HEK293 (cell line): ENCODE measurements around the gene EIF1.
A peak's percentile ranks its signal among the peaks of the same experiment; 100 is the strongest.

Source experiments
- BCL11B ChIP-seq: fragments of 450-650 bp; formaldehyde crosslinking; IDR thresholded peaks from 2 replicates; pipeline ENCODE4 v1.5.1; 2016; ENCODE audit warnings: low read depth, missing biosample characterization, missing genetic modification characterization
- IKZF3 ChIP-seq: fragments of 450-650 bp; IDR thresholded peaks from 2 replicates; pipeline ENCODE4 v1.5.0; 2018; ENCODE audit warnings: missing biosample characterization, mild to moderate bottlenecking, missing genetic modification characterization, moderate library complexity
- KLF16 ChIP-seq: fragments of 450-650 bp; formaldehyde crosslinking; IDR thresholded peaks from 2 replicates; pipeline ENCODE4 v1.5.1; 2017; ENCODE audit warnings: missing biosample characterization, missing genetic modification characterization
- KLF8 ChIP-seq: fragments of 450-650 bp; formaldehyde crosslinking; IDR thresholded peaks from 2 replicates; pipeline ENCODE4 v1.5.1; 2016; ENCODE audit warnings: missing biosample characterization, missing genetic modification characterization
- REPIN1 ChIP-seq: fragments of 450-650 bp; formaldehyde crosslinking; IDR thresholded peaks from 2 replicates; pipeline ENCODE4 v1.5.1; 2017; ENCODE audit warnings: missing biosample characterization, missing genetic modification characterization, low read depth
- TCF7L2 ChIP-seq: IDR thresholded peaks from 2 replicates; pipeline ENCODE4 v1.6.1; 2011; ENCODE audit warnings: low read depth, mild to moderate bottlenecking, inconsistent platforms, low read length, moderate library complexity, borderline replicate concordance
- ZBTB48 ChIP-seq: fragments of 450-650 bp; formaldehyde crosslinking; IDR thresholded peaks from 2 replicates; pipeline ENCODE4 v1.5.1; 2016; ENCODE audit warnings: missing biosample characterization, missing genetic modification characterization
- ZBTB7A ChIP-seq: fragments of 450-650 bp; formaldehyde crosslinking; IDR thresholded peaks from 2 replicates; pipeline ENCODE4 v1.5.1; 2016; ENCODE audit warnings: low read depth, missing biosample characterization, missing genetic modification characterization
- ZFP37 ChIP-seq: fragments of 450-650 bp; formaldehyde crosslinking; IDR thresholded peaks from 2 replicates; pipeline ENCODE4 v1.5.1; 2016; ENCODE audit warnings: missing biosample characterization, missing genetic modification characterization
- ZIC2 ChIP-seq: fragments of 450-650 bp; formaldehyde crosslinking; IDR thresholded peaks from 2 replicates; pipeline ENCODE4 v1.5.1; 2016; ENCODE audit warnings: missing biosample characterization, missing genetic modification characterization
- ZNF10 ChIP-seq: fragments of 450-650 bp; formaldehyde crosslinking; IDR thresholded peaks from 2 replicates; pipeline ENCODE4 v1.5.1; 2017; ENCODE audit warnings: missing biosample characterization, missing genetic modification characterization
- ZNF121 ChIP-seq: fragments of 450-650 bp; formaldehyde crosslinking; IDR thresholded peaks from 2 replicates; pipeline ENCODE4 v1.5.1; 2016; ENCODE audit warnings: missing biosample characterization, missing genetic modification characterization
- ZNF214 ChIP-seq: fragments of 450-650 bp; formaldehyde crosslinking; IDR thresholded peaks from 2 replicates; pipeline ENCODE4 v1.5.1; 2017; ENCODE audit warnings: missing biosample characterization, mild to moderate bottlenecking, missing genetic modification characterization, borderline replicate concordance
- ZNF335 ChIP-seq: fragments of 450-650 bp; formaldehyde crosslinking; conservative IDR thresholded peaks from 2 replicates; pipeline ENCODE4 v1.5.1; 2016; ENCODE audit warnings: missing biosample characterization, missing genetic modification characterization
- ZNF366 ChIP-seq: fragments of 450-650 bp; formaldehyde crosslinking; conservative IDR thresholded peaks from 2 replicates; pipeline ENCODE4 v1.5.1; 2016; ENCODE audit warnings: missing biosample characterization, missing genetic modification characterization
- ZNF560 ChIP-seq: fragments of 450-650 bp; formaldehyde crosslinking; IDR thresholded peaks from 2 replicates; pipeline ENCODE4 v1.5.1; 2017; ENCODE audit warnings: missing biosample characterization, missing genetic modification characterization, borderline replicate concordance
- ZNF561 ChIP-seq: fragments of 450-650 bp; IDR thresholded peaks from 2 replicates; pipeline ENCODE4 v1.5.1; 2018; ENCODE audit warnings: missing biosample characterization, missing genetic modification characterization, borderline replicate concordance
- ZNF658 ChIP-seq: fragments of 450-650 bp; formaldehyde crosslinking; IDR thresholded peaks from 2 replicates; pipeline ENCODE4; 2016; ENCODE audit warnings: missing biosample characterization, missing genetic modification characterization
- ZNF660 ChIP-seq: fragments of 450-650 bp; IDR thresholded peaks from 2 replicates; pipeline ENCODE4 v1.5.1; 2018; ENCODE audit warnings: missing biosample characterization, mild to moderate bottlenecking, missing genetic modification characterization
- ZNF776 ChIP-seq: fragments of 450-650 bp; formaldehyde crosslinking; IDR thresholded peaks from 2 replicates; pipeline ENCODE4 v1.5.0; 2017; ENCODE audit warnings: missing biosample characterization, missing genetic modification characterization, borderline replicate concordance
- ZSCAN23 ChIP-seq: fragments of 450-650 bp; formaldehyde crosslinking; IDR thresholded peaks from 2 replicates; pipeline ENCODE4 v1.5.1; 2016; ENCODE audit warnings: missing biosample characterization, missing genetic modification characterization
- TF ChIP-seq, protein P1 (sequence below): fragments of 450-650 bp; formaldehyde crosslinking; IDR thresholded peaks from 2 replicates; pipeline ENCODE4 v1.5.1; 2016; ENCODE audit warnings: missing biosample characterization, missing genetic modification characterization
- TF ChIP-seq, protein P2 (sequence below): fragments of 450-650 bp; formaldehyde crosslinking; IDR thresholded peaks from 2 replicates; pipeline ENCODE4 v1.5.1; 2016; ENCODE audit warnings: missing biosample characterization, missing genetic modification characterization
- TF ChIP-seq, protein P3 (sequence below): fragments of 450-650 bp; formaldehyde crosslinking; IDR thresholded peaks from 2 replicates; pipeline ENCODE4 v1.5.1; 2016; ENCODE audit warnings: missing biosample characterization, missing genetic modification characterization
- TF ChIP-seq, protein P4 (sequence below): fragments of 450-650 bp; formaldehyde crosslinking; IDR thresholded peaks from 2 replicates; pipeline ENCODE4 v1.5.1; 2016; ENCODE audit warnings: missing biosample characterization, missing genetic modification characterization
- TF ChIP-seq, protein P5 (sequence below): fragments of 450-650 bp; formaldehyde crosslinking; IDR thresholded peaks from 2 replicates; pipeline ENCODE4 v1.5.1; 2016; ENCODE audit warnings: missing biosample characterization, missing genetic modification characterization
- TF ChIP-seq, protein P6 (sequence below): fragments of 450-650 bp; formaldehyde crosslinking; IDR thresholded peaks from 2 replicates; pipeline ENCODE4 v1.5.1; 2016; ENCODE audit warnings: missing biosample characterization, missing genetic modification characterization

Gene EIF1

DNA sequence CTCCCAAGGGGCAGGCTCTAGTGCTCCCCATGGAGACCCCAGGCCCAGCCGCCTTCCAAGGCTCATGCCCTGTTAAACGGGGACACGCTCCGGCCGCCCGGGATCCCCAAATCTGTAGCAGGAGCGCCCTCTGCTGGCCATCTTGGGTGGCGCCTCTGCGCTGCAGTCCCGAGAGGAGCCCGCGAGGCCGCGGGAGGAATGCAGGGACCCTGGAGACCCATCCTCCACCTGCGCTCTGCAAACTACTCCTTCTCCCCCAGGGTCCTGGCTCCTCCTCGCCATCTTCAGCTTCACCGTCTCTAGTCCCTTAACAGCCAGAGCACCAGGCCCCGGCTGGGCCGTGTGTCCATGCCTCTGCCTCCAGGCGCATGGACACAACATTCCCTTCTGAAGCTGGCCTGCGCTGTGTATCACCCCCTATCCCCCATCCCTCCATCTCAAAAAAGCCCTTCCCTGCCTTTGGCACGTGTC lies 40.7 kb upstream of the EIF1 start (continued):
- peak; percentile 97 for TF ChIP-seq ZBTB48 (tag by site-specific recombination)
- TF ChIP-seq, protein P1, sequence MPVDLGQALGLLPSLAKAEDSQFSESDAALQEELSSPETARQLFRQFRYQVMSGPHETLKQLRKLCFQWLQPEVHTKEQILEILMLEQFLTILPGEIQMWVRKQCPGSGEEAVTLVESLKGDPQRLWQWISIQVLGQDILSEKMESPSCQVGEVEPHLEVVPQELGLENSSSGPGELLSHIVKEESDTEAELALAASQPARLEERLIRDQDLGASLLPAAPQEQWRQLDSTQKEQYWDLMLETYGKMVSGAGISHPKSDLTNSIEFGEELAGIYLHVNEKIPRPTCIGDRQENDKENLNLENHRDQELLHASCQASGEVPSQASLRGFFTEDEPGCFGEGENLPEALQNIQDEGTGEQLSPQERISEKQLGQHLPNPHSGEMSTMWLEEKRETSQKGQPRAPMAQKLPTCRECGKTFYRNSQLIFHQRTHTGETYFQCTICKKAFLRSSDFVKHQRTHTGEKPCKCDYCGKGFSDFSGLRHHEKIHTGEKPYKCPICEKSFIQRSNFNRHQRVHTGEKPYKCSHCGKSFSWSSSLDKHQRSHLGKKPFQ (tag by site-specific recombination), result peak; percentile 55
- TF ChIP-seq ZNF776, result no peak
- TF ChIP-seq ZNF561 (tag by site-specific recombination), result no peak; the same call in 1 of the 2 replicates
- TF ChIP-seq, protein P2, sequence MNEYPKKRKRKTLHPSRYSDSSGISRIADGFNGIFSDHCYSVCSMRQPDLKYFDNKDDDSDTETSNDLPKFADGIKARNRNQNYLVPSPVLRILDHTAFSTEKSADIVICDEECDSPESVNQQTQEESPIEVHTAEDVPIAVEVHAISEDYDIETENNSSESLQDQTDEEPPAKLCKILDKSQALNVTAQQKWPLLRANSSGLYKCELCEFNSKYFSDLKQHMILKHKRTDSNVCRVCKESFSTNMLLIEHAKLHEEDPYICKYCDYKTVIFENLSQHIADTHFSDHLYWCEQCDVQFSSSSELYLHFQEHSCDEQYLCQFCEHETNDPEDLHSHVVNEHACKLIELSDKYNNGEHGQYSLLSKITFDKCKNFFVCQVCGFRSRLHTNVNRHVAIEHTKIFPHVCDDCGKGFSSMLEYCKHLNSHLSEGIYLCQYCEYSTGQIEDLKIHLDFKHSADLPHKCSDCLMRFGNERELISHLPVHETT (tag by site-specific recombination), result peak; percentile 69; the same call in 1 of the 2 replicates
- no peak for TF ChIP-seq ZNF214 (tag by site-specific recombination)
- no peak for TF ChIP-seq TCF7L2
- TF ChIP-seq ZNF658 (tag by site-specific recombination), result no peak
- TF ChIP-seq BCL11B (tag by site-specific recombination), result peak; percentile 62; the same call in 1 of the 2 replicates
- TF ChIP-seq ZNF121, result 0 out of 2 replicates have a peak, but pooled peaks have one; percentile 11
- no peak for TF ChIP-seq ZNF560 (tag by site-specific recombination)
- no peak for TF ChIP-seq ZNF660
- peak; percentile 48; the same call in 1 of the 2 replicates for TF ChIP-seq ZIC2 (tag by site-specific recombination)
- TF ChIP-seq KLF16 (tag by site-specific recombination), result peak; percentile 14; the same call in 1 of the 2 replicates
- TF ChIP-seq, protein P3, sequence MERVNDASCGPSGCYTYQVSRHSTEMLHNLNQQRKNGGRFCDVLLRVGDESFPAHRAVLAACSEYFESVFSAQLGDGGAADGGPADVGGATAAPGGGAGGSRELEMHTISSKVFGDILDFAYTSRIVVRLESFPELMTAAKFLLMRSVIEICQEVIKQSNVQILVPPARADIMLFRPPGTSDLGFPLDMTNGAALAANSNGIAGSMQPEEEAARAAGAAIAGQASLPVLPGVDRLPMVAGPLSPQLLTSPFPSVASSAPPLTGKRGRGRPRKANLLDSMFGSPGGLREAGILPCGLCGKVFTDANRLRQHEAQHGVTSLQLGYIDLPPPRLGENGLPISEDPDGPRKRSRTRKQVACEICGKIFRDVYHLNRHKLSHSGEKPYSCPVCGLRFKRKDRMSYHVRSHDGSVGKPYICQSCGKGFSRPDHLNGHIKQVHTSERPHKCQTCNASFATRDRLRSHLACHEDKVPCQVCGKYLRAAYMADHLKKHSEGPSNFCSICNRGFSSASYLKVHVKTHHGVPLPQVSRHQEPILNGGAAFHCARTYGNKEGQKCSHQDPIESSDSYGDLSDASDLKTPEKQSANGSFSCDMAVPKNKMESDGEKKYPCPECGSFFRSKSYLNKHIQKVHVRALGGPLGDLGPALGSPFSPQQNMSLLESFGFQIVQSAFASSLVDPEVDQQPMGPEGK (tag by site-specific recombination), result peak; percentile 73
- no peak for TF ChIP-seq ZSCAN23 (tag by site-specific recombination)
- peak; percentile 68; the same call in 1 of the 2 replicates for TF ChIP-seq ZBTB7A (tag by site-specific recombination)
- 0 out of 2 replicates have a peak, but pooled peaks have one; percentile 39 for TF ChIP-seq IKZF3 (tag by site-specific recombination)
- TF ChIP-seq, protein P4, sequence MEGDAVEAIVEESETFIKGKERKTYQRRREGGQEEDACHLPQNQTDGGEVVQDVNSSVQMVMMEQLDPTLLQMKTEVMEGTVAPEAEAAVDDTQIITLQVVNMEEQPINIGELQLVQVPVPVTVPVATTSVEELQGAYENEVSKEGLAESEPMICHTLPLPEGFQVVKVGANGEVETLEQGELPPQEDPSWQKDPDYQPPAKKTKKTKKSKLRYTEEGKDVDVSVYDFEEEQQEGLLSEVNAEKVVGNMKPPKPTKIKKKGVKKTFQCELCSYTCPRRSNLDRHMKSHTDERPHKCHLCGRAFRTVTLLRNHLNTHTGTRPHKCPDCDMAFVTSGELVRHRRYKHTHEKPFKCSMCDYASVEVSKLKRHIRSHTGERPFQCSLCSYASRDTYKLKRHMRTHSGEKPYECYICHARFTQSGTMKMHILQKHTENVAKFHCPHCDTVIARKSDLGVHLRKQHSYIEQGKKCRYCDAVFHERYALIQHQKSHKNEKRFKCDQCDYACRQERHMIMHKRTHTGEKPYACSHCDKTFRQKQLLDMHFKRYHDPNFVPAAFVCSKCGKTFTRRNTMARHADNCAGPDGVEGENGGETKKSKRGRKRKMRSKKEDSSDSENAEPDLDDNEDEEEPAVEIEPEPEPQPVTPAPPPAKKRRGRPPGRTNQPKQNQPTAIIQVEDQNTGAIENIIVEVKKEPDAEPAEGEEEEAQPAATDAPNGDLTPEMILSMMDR (tag by site-specific recombination), result peak; percentile 96
- peak; percentile 98 for TF ChIP-seq ZNF366 (tag by site-specific recombination)
- TF ChIP-seq, protein P5, sequence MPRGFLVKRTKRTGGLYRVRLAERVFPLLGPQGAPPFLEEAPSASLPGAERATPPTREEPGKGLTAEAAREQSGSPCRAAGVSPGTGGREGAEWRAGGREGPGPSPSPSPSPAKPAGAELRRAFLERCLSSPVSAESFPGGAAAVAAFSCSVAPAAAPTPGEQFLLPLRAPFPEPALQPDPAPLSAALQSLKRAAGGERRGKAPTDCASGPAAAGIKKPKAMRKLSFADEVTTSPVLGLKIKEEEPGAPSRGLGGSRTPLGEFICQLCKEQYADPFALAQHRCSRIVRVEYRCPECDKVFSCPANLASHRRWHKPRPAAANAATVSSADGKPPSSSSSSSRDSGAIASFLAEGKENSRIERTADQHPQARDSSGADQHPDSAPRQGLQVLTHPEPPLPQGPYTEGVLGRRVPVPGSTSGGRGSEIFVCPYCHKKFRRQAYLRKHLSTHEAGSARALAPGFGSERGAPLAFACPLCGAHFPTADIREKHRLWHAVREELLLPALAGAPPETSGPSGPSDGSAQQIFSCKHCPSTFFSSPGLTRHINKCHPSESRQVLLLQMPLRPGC, result peak; percentile 49; the same call in 1 of the 2 replicates
- TF ChIP-seq ZNF335 (tag by site-specific recombination), result peak; percentile 90
- TF ChIP-seq KLF8 (tag by site-specific recombination), result peak; percentile 26; the same call in 1 of the 2 replicates
- peak; percentile 54; the same call in 1 of the 2 replicates for TF ChIP-seq ZFP37 (tag by site-specific recombination)
- peak; percentile 17; the same call in 1 of the 2 replicates for TF ChIP-seq REPIN1 (tag by site-specific recombination)
- TF ChIP-seq, protein P6, sequence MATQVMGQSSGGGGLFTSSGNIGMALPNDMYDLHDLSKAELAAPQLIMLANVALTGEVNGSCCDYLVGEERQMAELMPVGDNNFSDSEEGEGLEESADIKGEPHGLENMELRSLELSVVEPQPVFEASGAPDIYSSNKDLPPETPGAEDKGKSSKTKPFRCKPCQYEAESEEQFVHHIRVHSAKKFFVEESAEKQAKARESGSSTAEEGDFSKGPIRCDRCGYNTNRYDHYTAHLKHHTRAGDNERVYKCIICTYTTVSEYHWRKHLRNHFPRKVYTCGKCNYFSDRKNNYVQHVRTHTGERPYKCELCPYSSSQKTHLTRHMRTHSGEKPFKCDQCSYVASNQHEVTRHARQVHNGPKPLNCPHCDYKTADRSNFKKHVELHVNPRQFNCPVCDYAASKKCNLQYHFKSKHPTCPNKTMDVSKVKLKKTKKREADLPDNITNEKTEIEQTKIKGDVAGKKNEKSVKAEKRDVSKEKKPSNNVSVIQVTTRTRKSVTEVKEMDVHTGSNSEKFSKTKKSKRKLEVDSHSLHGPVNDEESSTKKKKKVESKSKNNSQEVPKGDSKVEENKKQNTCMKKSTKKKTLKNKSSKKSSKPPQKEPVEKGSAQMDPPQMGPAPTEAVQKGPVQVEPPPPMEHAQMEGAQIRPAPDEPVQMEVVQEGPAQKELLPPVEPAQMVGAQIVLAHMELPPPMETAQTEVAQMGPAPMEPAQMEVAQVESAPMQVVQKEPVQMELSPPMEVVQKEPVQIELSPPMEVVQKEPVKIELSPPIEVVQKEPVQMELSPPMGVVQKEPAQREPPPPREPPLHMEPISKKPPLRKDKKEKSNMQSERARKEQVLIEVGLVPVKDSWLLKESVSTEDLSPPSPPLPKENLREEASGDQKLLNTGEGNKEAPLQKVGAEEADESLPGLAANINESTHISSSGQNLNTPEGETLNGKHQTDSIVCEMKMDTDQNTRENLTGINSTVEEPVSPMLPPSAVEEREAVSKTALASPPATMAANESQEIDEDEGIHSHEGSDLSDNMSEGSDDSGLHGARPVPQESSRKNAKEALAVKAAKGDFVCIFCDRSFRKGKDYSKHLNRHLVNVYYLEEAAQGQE, result 0 out of 2 replicates have a peak, but pooled peaks have one; percentile 15
- TF ChIP-seq ZNF10 (tag by site-specific recombination), result no peak
